DMS153 (cell line): ENCODE results near the gene PRKCQ.

Experiments
- DNase-seq: peaks from one replicate; lab custom pipeline; 2025; lab: John Stamatoyannopoulos, UW

Gene PRKCQ

DNA sequence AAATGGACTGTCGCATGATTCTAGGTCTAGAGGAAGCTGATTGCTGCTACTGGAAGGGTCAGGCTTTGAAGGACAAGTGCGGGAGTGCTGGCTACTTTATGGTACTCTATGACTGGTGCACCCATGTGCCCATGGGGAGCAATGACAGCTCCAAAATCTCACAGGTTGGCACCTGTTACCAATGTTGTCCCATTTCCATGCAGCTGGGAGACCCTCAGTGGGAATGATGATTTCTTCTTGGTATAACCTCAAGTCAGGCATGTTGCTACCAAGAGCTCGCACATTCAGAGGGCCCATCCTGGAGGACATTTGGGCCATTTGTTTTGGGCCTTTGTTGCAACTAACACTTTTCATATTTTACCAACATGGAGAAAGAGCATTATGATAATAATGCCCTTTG, 174.4 kb downstream of the PRKCQ start:
- DNase-seq = no peak

DNA sequence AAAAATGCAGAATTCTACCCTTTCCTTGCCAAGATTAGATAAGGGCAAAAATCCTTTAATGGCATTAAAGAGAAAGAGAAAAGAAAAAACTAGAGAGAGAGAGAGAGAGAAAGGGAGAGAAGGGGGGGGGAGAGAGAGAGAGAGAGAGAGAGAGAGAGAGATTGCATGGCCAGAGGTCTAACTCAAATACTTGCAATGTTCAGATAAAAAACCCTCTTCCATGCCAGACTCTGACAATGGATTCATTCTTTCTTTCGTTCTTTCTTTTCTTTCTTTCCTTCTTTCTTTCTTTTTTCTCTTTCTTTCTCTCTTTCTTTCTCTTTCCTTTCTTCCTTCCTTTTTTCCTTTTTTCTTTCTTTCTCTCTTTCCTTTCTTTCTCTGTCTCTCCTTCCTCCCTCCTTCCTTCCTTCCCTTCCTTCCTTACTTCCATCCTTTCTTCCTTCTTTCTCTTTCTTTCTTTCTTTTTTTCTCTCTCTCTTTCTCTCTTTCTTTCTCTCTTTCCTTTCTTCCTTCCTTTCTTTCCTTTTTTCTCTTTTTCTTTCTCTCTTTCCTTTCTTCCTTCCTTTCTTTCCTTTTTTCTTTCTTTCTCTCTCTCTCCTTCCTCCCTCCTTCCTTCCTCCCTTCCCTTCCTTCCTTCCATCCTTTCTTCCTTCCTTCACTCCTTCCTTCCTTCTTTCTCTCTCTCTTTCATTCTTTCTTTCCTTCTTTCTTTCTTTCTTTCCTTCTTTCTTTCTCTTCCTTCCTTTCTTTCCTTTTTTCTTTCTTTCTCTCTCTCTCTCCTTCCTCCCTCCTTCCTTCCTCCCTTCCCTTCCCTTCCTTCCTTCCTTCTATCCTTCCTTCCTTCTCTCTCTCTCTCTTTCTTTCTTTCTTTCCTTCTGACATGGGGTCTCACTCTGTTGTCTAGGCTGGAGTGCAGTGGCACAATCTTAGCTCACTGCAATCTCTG, 175.7 kb downstream of the PRKCQ start:
- no peak for DNase-seq

DNA sequence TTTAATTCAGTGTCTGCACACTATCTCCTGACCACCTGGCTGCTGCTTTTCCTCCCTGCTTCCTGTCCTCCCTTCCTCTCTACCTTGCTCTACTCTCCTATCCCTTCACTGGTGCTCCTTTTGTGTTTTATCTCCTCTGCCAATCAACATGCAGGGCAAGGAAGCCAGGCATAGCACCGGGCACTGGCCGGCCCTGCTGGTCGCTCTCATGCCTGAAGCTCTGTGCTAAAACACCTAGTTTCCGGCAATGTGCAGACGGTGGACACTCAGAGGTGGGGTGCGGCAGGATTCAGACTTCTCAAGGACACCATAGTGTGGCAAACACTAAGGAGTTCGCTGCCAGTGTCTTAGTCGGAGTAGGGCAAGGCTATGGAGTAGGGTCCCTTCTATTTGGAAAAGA, 177.1 kb downstream of the PRKCQ start:
- no peak for DNase-seq

DNA sequence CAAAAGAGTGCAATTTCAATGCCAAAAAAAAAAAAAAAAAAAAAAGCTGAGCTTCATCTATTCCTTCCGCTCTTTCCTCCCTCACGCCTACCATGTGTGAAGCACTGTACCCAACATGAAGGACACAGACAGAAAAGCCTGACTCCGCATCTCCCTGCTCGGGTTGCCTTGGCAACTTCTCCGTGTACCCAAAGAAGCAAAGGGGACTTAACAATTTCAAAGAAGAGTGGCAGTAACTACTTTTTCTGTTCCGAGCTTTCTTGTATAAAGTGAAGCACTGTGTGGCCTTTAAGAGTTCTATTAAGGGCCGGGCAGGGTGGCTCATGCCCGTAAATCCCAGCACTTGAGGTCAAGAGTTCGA, 177.7 kb downstream of the PRKCQ start:
- no peak for DNase-seq

DNA sequence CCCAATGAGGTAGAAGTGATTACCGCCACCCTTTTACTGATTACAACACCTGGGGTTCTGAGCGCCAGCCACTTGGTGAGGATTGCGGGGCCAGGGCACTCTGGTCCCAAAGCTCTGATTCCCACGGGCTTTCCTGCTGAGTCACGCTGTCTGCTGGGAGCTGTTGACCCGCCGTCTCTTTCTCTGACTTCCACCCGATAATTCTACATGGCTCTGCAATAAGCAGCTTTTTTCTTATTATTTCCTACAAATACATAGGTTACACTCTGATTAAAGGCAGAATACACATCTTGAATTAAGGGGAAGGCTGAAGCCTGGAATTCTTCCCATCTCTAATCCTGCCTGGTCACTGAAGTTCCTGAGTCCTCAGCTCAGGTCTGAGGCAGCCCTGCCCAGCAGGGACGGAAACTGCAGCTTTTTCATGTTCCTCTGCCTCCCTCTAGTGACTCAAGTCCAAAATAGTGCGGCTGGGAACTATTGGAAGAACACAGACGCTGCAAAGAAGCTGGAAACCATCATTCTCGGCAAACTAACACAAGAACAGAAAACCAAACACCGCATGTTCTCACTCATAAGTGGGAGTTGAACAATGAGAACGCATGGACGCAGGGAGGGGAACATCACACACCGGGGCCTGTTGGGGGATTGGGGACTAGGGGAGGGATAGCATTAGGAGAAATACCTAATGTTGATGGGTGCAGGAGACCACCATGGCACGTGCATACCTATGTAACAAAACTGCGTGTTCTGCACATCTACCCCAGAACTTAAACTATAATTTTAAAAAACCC, 178.3 kb downstream of the PRKCQ start:
- DNase-seq = peak; percentile 49

DNA sequence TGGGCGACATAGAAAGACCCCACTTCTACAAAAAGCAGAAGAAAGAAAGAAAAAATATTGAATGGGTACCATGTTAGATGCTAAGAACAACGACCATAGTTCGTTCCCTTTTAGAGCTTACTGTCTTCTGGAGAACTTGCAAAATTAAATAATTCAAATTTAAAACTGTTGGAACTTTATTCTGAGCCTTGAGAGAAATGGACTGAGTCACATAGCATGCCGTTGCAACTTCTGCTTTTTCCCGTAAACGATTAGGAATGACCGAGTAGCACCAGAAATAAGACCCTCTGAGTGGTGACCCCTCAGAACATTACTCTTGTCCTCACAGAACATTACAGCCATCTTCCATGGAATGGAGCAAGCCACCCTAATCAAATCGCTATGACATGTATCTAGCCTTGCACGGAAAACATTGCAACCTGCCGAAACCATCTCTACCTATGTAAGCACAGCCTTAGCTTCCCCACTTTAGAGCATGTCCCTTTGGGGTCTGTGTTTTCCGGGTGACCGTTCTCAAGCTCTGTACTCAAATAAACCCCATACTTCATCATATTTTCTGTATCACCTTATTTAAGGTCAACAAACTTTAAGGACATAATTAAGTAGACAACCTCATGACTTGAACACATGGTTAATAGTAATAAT, 179.1 kb downstream of the PRKCQ start:
- DNase-seq = no peak

DNA sequence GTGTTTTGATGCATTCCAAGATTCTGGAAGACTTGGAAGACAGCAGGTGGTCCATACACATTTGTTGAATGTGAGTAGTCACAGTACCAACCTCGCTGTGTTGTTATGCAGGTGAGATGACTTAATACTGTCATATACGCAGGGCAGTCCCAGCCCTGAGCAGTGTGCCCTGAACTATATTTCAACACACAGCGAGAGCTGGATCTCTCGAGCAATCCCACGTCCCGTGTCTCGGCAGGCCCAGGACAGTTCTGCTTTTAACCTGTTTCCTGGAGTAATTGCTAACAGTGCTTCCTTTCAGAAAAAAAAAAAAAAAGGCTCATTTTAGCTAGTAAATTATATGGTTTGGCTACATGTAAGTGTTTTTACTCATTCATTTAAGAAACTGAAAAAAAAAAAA, 179.7 kb downstream of the PRKCQ start:
- no peak for DNase-seq

DNA sequence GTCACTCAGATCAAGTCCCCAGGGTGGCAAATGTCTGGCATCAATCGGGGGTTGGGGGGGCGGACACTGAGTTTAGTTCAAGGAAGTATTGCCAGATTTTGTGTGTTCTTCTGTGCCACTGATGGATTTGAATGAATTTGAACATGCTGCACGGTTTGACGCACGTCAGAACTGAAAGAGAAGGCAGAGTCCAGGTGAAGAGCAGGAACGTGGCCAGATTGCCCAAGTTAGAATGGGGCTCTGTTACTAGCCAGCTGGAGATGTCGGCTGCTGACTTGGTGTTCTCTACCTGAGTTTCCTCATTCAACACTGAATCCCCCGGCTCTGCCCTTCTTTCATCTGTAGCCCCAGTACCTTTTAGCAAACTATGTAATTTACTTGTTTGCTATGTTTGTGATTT, 180.2 kb downstream of the PRKCQ start:
- DNase-seq = no peak

DNA sequence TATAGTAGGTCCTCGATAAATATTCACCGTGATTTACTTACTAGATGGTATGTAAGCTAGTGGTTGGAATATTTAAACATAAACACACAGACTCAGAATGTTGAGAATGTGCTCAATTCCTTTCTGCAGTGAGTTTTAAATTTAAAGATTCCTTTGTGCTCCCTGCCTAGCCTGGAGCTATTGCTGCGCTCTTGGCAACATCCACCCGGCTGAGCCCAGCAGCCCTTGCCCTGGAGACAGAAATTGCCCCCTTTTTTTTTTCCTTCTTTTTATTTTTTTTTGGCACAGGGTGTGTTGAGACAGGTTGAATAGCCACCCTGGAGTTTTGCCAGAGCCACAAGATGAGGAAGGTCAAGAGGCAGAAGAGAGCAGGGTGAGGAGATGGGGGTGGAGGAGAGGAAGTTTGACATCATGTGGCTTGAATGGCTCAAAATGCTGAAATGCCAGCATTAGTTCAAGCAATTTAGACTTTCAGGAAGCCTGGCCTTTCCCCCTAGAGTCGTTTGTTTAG, 180.8 kb downstream of the PRKCQ start:
- no peak for DNase-seq

DNA sequence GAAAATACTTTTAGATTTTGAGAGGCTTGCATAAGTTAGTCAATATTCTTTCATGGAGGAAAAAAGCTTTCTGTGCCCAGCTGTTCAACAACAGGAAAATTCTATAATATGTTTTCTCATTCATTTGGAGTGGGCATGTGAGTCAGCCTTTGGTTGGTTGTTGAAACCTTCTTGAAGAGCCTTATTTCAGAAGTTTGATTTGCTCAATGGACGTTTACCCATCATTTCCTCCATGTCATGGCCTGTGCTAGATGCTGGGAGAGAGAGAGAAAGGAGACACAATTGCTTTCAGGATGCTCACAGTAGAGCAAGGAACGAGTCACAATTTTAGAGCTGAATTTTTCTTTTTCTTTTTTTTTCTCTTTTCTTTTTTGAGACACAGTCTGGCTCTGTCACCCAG, 181.7 kb downstream of the PRKCQ start:
- DNase-seq = no peak

DNA sequence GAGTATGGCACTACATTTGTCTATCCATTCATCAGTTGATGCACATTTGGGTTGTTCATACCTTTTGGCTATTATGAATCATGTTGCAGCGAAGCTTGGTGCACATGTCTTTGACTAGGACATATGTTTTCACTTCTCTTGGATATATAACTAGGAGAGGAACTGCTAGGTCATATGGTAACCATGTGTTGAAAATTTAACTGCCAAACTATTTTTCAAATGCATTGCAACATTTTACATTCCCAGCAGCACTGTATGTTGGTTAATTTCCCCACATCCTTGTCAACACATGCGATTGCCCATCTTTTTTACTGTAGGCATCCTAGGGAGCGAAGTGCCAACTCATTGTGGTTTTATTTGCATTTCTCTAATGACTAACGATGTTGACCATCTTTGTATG, 183.4 kb downstream of the PRKCQ start:
- DNase-seq = no peak

DNA sequence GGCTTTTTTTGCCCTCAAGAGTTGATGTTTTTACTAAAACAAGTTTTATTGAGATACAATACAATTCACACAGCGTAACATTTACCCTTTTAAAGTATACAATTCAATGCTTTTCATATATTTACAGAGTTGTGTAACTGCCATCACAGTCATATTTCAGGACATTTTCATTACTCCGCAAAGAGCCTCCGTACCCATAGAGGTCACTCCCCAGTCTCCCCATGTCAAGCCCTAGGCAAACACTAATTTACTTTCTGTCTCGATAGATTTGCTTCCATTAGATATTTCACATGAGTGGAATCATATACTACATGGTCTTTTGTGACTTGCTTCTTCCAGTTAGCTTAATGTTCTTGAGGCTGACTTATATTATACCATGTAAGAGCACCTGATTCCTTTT, 183.8 kb downstream of the PRKCQ start:
- DNase-seq = no peak

DNA sequence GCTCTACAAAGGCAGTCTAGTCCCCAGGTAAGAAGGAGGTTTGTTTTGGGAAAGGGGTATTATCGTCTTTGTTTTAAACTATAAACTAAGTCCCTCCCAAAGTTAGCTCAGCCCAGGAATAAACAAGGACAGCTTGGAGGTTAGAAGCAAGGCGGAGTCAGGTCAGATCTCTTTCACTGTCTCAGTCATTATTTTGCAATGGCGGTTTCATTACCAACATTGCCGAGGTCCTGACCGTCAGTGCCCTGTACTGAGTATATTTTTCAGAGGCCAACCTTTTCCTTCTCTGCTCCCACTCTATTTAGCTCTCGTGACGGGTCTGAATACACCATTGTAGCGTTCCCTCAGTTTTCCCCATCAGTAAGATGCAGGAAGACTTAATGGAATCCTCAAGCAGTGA, 184.5 kb downstream of the PRKCQ start:
- no peak for DNase-seq

DNA sequence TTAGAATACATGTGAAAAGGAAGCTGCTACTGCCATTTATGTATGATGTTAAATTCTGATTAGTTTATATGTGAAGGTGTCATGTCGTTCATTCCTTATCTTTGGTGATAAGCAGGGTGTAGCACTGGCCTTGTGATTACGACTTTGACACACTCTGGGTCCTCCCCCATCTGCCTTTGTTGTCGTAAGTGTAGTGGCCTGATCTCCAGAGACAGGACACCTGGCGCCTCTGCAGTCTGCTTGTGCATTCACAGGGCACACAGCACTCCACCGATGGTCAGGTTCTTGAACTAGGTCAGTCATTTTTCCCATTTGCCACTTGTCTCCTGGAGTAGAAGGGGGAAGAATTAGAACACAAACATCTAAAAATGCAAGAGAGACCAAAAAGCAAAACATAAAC, 186.0 kb downstream of the PRKCQ start:
- DNase-seq = no peak

DNA sequence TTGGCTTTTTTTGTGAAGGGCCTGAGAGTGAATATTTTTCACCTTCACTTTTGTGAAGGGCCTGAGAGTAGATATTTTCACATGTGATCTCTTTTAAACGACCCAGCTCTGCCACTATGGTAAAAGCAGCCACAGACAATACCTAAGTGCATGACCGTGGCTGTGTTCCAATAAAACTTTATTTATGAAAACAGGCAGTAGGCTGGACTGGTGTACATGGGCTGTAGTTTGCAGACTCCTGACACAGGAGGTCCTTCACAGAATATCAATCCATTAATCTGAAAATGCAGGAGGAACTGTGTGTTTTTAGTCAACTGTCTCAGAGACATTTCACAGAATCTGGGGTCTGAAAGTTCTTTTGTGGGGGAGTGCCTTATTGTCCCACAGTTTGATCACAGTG, 186.9 kb downstream of the PRKCQ start:
- no peak for DNase-seq

DNA sequence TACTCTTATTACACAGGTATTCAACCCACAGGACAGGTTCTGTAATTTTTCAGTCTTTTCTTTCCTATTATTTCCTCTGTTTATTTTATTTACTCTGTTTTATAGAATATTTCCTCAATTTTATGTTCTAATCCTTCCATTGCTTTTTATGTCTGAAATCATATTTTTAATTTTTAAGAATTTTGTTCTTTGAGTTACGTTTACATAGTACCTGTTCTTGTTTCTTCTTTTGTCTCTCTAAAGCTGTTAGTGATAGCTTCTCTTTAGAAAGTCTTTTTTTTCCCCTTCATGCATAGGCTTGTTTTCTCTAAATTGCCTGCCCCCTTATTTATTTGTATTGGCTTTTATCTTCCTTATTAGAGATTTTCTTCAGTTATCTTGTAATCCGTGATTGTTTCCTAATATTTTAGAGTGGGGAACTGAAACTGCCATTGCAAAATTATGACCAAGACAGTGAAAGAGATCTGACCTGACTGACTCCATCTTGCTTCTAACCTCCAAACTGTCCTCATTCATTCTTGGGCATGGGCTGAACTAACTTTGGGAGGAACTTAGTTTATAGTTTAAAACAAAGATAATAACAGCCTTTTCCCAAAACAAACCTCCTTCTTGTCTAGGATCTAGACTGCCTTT, 189.7 kb downstream of the PRKCQ start:
- DNase-seq = no peak

DNA sequence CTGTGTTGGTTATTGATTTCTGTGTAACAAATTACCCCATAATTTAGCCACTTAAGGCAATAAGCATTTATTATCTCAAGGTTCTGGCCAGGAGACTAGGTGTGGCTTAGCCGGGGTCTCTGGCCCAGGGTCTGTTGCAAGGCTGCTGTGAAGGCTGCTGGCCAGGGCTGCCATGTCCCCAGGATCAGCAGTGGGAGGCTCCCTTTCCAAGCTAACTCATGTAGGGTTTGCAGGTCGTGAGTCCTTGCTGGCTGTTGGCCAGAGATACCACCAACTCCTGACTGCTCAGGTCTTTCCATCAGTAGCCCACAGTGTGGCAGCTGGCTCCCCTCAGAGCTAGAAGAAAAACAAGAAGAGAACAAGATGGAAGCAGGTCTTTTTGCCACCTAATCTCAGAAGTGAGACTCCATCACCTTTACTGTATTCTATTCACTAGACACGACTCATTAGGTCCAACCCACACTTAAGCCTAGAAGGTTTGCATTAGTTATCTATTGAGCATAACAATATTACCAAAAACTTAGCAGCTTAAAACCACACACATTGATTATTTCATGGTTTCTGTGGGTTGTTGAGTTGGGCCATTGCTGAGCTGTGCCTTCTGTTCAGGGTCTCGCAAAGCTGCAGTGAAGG, 191.7 kb downstream of the PRKCQ start:
- DNase-seq = no peak

DNA sequence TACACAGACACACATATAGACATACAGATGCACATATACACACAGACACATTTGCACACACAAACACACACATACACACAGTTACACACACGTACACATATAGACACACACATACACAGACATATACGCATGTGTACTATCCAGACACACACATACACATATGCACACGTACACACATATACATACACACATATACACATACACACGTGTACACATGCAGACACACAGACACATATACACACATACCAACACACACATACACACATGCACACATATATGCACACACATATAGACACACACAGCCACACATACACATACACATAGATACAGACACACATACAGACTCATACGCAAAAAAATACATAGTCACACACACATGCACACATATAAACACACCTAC, 193.1 kb downstream of the PRKCQ start:
- DNase-seq = no peak

DNA sequence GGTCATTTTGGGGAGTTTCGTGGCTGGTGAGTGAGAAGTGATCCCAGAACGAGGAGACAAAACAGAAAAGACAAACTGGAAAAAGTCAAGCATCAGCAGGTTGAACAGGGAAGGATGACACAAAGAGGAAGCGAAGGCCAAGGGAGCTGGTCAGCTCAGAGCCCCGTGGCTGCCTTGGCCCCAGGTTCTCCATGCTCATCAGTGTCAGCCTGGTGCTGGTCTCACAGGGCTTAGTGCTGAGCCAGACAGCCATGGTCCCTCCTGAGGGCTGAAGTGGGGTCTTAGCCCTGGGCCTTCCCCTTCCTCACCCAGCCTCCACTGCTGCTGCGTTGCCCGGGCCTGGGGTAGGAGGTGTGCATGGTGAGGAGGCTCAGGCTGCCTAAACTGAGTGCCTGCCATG, 193.7 kb downstream of the PRKCQ start:
- no peak for DNase-seq

DNA sequence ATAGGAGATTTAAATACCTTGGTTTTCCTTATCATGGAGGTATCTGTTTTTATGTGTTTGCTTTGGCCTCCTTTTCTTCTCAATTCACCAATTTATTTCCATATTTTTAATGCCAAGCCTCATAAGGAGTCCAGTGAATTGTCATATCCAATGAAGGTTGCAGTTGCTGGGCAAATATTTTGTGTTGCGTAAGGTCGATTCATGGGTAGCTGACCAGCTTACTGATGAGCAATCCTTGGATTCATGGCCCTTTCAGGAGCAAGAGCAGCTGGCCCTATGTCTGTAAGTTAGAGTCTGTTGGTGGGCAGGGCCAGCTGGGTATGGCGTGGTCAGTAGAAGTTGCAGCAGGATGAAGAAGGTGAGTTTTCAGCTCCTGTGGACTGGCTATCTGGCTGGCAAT, 194.4 kb downstream of the PRKCQ start:
- no peak for DNase-seq

DNA sequence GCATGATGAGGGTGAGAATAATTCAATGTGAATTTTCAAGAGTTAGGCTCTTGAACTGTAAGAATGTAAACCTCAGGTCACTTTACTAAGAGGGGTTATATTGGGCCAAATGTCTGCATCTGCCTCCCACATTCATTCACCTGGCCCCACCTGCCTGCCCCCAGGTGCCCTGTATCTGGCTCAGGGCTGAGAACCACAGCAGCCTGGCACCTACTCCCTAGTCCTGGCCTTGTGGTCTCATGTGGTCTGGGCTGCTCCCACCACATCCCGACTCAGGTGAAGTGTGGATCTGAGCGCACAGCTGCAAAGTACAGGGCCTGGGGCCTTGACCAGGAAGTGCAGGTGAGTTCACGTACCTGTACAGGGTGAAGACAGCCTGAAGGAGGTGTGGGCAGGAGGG, 195.2 kb downstream of the PRKCQ start:
- no peak for DNase-seq

DNA sequence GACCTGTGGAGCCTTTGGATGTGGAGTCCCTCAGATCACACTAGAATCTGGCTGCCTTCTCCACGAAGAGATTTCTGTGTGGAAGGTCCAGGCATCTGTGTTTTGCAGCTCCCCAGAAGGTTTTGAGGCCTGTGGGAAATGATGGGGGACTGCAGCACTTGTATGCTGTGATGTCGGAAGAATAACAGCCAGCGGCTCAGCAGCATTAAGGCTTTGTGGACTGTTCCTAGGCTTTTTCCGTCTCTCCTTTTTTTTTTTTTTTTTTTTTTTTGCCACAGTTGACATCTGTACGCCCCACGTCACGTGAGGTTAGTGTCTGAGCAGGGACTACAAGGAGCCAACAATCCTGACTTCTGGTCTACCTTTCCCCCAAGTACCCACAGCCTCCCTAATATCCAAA, 196.0 kb downstream of the PRKCQ start:
- no peak for DNase-seq
